NCI-H2171 (cell line): ENCODE data around the gene RAB24.
"Not testable (repeated sequence)": the region's sequence is repeated elsewhere in the genome, so short reads cannot be mapped to it uniquely, and the experiment has no call there.

Experiments used
- DNase-seq: peaks from one replicate; lab custom pipeline; 2025; lab: John Stamatoyannopoulos, UW

Gene RAB24

DNA sequence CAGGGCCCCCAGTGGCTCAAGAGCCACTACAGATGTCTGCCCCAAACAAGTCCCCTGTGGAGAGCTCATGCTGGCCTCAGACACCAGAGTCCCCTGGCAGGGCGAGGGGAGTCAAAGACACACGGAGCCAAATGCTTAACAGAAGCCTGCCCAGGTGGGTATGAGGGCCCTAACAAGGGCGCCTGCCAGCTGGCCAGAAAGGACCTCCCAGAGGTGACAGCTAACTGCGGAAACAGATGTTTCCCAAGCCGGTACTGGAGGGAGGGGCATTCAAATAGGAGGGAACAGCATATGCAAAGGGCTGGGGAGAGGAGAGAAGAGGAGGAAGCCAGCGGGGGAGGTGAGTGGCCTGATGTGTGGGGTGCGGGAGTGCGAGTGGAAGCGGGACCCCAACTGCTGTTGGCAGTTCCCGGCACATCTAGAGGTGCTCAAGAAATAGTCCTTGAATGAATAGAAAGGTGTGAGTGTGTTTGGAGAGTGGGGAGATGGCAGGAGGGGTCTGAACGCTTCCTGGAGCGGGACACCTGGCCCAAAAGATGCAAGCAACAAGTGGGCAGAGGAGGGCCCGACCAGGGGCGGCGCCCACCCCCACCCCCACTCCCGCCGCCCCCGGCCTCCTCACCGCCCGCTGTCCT lies 7.4 kb upstream of the RAB24 start:
- peak; percentile 17 for DNase-seq

DNA sequence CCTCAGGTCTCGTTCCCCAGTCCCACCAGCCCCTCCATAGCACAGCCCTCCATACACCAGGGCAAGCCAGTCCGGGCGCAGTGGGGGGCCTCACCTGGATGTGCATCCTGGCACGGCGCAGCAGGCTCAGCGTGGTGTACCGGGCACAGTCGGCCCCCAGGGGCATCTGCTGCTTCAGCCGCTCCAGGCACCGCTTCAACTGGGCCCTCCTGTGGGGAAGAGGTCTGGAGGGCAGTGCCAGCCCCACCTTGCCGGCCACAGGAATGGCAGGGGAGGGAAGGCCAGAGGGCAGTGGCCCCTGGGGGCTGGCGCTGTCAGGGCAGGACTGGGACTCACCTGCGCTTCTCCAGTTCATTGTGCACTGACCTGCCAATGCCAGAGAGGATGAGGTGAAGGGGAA lies 6.8 kb upstream of the RAB24 start:
- no peak for DNase-seq

DNA sequence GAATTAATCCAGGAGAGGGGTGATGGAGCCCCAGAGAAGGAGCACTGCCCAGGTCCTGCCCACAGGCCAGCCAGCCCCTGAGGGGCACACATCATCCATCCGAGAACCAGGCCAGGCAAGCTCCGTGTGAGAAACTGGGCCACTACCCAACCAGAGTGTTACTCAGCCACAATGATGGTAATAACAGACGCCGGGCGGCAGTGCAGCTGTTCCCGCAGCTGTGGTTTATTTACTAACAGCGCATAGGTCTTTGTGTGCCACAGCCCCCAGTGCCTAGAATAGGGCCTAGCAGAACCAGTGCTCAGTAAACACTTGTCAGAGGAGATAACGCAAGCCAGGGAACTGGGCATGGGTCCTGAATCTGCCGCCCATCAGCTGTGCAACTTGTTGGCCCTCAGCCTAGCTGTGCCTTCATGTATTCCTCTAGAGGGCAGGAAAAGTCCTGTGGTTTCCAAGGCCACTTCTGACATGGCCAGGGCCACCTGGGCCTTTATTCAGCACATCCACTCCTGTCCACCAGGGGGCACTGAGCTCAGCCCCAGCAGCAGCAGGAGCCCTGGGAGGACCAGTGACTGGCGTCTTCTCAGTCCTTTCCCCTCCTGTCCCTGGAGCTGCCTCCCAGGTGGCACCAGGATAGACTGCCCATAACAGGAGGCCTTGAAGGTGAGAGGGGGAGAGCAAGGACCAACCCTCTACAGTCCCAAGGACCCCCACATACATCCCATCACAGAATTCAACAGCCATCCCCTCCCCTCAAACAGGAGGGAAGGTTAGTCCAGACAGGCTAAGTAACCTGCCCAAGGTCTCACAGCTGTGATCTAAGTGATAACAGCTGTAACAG lies 6.1 kb upstream of the RAB24 start:
- DNase-seq: no peak

DNA sequence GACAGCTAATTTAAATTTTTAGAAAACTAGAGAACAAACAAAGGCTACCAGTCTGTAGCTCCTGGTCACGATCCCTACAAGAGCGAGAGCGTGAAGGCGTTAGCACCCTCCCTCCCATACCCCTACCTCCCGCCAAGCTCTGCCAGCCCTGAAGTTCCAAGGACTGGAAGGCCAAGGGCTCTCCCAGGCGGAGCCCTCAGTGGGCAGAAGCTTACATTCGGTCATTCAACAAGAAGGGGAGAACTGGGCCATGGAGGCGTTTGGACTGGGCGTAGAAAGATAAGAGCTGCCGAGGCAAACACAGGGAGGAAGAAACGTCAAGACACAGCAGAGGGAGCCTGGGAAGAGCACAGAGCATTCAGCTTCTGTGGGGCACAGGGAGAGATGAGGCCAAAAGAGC lies 5.2 kb upstream of the RAB24 start:
- no peak for DNase-seq

DNA sequence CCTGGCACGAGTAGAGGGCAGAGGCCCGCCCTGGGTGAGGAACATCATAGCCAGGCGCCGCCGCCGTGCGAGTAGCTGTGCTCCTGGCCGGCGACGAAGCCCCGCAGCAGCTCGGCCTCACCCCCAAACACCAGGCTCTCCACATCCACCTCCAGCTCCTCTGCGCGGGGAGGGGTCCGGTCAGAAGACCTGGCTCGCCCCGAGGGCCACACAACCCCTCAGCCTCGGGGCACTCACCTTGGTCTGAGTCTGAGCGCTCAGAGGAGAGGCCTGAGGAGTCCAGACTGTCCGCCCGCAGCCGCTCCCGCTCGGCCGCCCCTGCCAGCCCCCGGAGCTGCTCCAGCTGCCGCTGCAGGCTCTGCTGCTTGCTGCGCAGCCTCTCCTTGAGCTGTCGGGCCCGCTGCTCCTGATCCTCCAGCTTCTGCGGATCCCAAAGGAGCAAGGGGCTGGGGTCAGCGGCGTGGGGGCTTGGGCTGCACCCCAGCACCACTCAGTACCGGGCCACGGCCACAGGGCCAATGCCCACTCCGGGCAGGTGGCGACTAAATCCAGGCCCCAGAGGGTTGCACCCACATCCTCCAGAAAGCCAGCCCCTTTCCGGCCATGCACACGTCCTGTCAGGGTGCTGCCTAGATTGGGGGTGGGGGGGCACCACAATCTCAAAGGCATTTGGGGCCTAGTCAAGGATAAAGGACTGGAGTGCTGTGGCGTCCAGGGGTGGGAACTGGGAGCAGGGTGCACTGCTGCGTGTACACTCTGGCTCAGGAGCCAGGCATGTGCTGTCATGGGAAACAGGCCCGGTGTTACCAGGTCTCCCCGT lies 4.2 kb upstream of the RAB24 start:
- DNase-seq: no peak

DNA sequence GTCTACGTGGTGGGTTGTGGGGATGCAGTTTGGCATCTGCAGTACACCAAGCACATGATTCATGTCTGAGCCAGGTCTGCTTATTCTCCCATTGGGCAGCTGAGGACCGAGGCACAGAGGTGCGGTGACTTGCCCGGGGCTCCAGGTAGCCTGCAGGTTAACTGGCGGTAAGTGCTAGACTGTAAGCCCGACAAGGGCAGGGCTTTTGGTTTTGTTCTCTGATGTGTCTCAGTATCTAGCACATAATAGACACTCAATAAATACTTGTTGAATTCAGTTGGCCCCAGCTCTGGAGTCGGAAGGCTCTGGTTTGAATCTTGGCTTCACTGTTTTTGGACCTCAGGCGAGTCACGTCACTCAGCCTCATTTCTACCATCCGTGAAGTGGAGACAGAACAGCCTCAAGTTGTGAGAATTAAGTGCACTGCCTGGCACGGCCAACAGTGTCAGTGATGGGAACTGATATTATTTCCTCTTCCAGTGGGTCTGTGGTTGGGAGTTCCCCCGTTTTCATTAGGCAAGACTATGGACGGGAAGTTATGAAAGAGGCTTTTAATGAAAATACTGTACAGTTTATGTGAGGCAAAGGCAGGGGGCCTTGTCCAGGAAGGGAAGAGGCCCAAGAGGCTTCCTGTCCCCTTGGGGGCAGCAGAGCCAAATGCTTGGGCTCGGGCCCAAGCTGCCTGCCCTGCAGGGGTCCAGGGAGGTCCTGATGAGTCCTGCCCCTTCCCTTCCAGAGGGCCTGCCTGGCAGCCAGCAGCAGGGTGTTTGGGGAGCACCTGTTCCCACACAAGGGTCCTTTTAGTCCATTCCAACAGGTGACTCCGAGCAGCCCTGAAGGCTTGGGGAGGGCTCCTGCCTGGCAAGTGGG lies 3.4 kb upstream of the RAB24 start:
- DNase-seq: no peak

DNA sequence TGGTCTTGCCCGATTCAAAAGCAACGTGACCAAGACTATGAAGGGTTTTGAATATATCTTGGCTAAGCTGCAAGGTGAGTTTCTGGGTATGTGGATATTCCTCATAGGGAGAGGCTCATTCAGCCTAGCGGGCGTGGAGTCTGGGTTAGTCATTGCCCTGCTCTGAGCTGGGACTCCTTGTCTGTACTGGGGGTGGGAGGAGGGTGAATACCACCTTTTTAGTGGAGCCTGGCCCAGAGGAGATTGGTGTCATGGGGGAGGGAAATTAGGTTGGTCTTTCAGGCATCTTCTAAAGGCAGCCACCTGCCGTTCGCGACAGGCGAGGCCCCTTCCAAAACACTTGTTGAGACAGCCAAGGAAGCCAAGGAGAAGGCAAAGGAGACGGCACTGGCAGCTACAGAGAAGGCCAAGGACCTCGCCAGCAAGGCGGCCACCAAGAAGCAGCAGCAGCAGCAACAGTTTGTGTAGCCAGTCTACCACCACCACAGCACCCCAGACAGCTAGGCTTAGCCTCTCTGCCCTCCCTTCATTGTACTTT lies 2.7 kb upstream of the RAB24 start:
- not testable (repeated sequence) for DNase-seq

DNA sequence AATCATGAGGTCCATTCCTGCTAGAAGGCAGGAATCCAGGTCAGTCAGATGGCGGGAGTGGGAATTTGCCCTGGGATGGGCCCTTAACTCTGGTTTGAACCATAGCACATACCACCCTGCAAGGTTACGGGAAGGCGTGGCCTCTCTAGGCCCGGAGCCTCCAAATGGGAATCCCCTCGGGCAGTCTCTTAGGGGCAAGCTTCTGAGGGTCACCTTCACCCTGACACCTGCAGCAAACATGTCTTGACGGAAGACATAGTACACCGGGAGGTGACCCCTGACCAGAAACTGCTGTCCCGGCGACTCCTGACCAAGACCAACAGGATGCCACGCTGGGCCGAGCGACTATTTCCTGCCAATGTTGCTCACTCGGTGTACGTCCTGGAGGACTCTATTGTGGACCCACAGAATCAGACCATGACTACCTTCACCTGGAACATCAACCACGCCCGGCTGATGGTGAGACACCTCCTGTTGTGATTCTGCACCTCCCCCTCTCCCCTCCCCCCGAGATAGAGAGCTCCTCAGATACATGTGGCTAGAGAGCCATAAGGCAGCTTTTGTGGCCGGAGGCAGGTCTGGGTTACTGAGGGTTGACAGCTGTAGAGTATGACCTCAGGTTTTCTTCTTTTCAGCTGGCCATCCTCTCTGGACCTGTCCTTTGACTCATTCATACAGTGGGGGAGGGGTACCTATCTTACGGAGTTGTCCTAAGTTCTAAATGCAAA lies 1.0 kb upstream of the RAB24 start:
- no peak for DNase-seq

DNA sequence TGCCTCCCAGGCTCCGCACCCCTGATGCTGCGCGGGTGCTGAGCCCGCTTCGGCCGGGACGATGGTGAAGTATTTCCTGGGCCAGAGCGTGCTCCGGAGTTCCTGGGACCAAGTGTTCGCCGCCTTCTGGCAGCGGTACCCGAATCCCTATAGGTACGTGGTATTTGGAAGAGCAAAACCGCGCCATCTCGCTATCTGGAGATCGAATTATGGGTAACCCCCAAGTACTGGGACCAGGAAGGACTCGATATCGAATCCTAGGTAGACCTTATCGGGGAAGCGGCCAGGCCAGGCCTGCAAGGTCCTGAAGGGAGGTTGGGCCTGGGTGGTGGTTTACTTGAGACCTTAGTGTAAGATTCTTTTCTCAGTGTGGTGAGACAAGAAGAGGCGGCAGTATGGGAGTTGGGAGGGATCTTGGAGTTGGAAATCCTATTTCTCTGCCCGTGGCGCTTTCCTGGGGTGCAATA lies 439 bp upstream of the RAB24 start:
- DNase-seq: no peak

DNA sequence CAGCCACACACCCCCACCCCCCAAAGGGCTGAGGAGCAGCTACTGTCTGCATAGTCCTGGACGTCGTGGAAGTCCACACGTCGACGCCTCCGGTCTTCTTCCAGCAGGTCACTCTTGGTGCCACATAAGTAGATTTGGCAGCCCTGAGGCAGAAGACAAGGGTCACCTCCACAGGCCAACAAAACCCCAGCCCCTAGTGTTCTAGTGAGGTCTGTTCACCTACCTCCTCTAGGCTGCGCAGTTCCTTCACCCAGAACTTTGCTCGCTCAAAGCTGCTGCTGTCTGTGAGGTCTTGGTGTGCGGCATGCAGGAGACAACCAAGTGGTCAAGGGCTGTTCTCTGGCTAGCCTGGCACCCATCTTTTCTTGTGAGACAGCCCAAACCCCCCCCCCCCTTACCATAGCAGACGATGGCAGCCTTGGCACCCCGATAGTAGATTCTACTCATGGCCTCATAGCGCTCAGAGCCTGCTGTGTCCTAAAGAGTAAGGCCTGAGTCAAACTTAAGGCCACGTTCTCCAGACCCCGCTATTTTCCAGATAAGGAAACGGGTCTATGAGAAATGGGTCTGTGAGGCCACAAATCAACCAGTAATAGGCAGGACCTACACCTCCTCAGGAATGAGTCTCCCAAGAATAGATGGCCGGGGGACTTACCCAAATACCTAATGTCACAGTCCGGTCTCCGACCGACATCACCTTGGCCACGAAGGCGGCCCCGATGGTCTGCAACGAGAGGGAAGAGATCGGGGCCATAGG lies 987 bp downstream of the RAB24 start:
- DNase-seq: no peak

DNA sequence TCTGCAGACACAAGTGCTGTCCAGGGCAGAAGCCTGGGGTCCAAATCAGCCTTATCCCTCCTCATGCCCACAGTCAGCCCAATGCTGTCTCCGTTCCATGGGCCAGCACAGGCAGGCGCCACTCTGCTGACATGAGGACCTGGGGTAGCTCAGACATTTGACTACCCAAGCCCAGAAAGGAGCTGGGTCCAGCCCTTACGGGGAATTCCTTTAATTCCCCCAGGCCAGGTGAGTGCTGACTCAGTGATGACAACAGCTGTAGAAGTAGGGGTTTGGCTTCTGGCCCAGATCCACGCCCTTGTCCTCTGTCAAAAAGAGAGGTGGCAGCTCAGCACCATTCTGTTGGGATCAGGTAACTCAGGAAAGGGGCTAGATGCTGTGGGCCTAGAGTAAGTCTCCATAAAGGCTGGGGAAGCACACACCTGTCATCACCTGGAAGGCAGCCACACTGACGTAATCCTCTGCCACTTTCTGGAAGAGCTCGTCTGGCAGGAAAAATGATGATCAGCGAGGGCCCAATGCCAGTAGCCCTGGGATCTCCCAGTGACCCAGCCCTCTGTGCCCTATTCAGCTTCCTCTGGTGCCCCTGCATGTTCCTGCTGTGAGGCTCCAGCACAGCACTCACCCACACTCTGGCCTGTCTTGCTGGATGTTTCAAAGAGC lies 1.9 kb downstream of the RAB24 start:
- DNase-seq: no peak

DNA sequence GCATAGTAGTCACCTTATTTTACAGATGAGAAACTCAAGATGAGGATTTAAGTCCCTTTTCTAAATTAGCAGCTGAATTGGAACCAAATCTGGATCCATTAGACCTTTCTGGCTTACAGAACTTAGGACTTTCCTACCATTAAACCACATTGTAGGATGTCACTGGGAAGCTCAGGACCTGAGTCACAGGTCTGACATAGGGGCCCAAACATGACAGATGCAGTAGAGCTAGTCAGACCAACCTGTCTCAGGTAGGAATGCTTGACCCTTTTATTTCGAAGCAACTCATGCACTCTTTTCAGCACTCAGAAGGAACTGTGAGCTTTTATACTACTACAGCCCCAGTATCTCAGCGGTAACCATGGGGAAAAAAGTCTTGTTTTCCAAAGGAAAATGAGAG lies 2.6 kb downstream of the RAB24 start:
- DNase-seq: no peak

DNA sequence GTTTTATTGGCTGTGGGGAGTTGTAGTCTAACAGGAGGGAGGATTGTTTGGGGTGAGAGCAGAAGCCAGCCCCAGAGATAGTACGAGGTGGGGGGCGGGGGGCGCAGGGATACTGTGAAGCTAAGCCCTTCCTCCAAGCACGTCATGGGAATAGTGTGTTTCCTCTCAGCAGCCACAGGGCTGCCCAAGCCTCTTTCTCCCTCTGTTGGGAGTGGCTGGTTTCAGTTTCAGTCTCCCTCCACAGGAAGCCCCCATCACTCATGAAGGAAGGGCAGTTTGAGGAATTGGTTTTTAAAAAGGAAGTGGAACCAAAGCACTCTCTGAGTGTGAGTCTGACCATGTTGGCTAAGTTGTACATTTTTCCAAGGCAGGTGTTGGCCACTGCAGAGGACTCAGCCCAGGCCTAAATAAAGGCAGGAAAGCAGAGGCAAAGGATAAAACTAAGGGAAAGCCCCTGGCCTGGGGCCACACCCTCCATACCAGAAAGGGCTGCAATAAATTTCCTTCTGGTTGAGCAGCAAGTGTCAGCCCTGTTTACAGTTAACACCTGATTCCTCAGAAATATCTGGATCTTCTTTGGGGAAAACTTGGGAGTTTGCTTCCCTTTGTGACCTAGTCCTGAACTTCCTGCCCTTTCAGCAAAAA lies 3.2 kb downstream of the RAB24 start:
- no peak for DNase-seq

DNA sequence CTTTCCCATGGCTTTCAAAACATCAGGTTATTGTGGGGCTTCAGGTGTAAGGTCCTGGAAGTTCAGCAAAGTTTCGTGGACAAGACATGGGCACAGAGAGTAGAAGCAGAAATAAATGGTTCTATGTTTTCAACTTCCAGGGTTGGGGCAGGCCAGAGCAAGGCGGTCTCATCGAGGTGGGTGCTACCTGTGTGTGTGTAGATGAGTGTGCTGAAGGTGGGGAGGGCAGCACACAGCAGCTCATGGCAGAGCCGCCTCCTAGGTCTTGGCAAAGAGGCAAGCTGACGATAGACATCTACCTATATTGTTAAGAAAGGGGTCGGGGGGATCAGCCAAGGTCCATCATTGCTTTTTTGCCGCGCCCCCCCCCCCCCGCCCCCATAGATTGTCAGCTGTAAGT lies 3.8 kb downstream of the RAB24 start:
- no peak for DNase-seq

DNA sequence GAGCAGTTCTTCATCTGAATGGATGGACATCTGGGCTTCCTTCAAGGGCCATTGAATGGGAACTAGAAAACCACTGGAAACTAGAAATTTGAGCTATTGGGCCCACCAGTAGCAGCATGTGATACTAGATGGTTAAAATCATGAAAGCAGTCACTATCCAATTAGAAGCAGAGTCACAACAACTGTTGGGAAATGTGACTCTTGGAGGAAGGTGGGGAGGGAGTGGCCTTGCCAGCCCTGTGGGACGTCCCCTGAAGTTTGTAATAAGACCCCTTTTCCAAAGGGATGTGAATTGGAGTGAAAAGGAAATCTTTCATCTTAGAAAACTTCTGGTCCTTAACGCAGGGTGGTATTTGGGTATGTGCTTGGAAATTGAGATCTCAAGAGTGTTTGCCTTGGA lies 5.6 kb downstream of the RAB24 start:
- no peak for DNase-seq

DNA sequence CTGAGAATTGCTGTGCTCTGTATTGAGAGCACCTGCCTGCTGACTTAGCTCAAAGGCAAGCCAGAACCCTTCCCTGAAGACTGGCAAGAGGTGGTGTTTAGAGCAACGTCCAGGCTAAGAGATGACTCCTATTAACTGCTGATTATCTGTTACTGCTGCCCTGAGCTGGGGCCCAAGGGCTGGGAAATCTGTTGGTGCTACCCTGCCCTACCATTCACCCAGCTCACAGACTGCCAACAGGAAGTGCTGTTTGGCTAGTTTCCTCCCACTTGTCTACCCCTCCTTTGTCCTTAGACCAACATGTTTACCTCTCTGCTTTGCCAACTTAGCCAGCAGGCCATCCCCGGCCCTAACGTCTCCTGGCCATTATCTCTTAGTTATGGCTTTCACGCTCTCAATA lies 6.9 kb downstream of the RAB24 start:
- no peak for DNase-seq

DNA sequence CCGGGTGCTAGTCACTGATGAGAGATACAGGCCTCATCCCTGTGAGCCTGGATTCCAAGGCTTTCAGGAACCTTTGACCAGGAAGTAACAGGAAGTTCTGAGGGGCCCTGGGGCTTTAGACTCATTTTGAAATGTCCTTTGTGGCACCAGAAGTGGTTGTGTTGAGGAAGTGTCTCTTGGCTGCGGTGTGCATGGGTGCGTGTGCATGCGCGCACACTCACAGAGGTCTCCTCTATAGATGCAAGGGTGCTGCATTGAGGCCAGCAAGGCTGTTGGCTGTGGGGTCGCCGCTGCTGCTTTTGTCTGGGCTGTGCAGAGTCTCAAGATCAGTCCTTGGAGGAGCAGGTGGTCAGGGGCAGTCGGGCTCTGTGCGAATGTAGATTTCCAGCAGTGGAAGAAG lies 7.6 kb downstream of the RAB24 start:
- DNase-seq: no peak

DNA sequence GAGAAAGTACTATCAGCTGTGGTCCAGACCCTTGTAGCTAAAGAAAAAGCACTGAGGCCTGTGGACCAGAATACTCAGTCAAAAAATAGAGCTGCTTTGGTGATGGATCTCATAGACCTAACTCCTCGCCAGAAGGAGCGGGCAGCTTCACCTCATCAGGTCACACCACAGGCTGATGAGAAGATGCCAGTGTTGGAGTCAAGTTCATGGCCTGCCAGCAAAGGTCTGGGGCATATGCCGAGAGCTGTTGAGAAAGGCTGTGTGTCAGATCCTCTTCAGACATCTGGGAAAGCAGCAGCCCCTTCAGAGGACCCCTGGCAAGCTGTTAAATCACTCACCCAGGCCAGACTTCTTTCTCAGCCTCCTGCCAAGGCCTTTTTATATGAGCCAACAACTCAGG lies 8.9 kb downstream of the RAB24 start:
- DNase-seq: no peak
